GM19372 (cell line): ENCODE measurements around the gene RIMBP2.
"Not testable (repeated sequence)": the region's sequence is repeated elsewhere in the genome, so short reads cannot be mapped to it uniquely, and the experiment has no call there.

Experiments used
- ATAC-seq: cut with Tn5 transposase; IDR thresholded peaks from one replicate; pipeline ENCODE4 v1.9.1; 2021; ENCODE audit warnings: mild to moderate bottlenecking, low read depth, moderate library complexity; ENCODE audit not compliant: unreplicated experiment

RIMBP2 gene

DNA sequence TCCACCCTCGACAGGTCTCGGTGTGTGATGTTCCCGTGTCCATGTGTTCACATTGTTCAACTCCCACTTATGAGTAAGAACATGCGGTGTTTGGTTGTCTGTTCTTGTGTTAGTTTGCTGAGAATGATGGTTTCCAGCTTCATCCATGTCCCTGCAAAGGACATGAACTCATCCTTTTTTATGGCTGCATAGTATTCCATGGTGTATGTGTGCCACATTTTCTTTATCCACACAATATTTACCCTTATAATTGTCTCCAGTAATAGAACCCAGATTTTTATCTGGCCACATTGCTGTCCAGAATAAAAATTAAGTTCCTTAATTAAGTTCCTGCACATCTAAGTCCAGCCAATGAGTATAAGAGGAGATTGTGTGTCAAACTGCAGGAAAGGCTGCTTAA is 22.3 kb upstream of the RIMBP2 start:
- ATAC-seq, result not testable (repeated sequence)

- ATAC-seq, result no peak
Measured at GRCh38 chr12:130737731-130738130, 21.6 kb upstream of the RIMBP2 start.

DNA sequence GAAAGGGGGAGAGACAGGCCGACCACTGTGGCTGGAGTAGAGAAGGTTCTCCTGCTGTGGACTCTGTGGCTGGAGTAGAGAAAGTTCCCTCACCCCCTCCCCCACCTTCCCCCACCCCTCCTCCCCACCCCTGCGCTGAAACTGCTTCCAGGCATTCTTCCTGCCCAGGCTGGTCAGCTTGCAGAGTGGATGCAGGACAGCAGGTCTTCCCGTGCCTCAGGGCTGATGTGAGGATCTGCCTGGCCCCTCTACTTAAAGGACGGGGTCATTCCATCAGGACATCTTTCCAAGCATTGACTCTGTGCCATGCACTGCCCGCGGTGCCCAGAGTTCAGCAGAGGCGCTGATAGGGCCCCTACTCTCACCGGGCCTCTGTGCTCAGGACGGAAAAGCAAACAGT is 13.2 kb upstream of the RIMBP2 start:
- no peak for ATAC-seq

- no peak for ATAC-seq
Measured at GRCh38 chr12:130728158-130729058, 12.3 kb upstream of the RIMBP2 start.

- no peak for ATAC-seq
Measured at GRCh38 chr12:130719263-130719859, 3.3 kb upstream of the RIMBP2 start.

DNA sequence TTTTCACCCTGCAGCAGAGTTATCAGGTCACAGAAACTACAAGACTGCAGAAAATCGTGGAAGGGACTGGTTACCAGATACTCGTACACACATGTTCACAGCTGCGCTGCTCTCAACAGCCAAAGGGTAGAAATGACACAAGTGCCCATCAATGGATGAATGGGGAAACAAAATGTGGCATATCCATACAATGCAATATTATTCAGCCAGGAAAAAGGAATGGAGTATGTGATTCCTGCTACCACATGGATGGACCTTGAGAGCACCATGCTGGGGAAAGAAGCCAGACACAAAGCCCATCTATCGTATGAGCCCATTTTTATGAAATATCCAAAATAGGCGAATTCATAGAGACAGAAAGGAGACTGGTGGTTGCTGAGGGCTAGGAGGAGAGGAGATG is 1.7 kb upstream of the RIMBP2 start:
- no peak for ATAC-seq

- ATAC-seq, result no peak
Measured at GRCh38 chr12:130716969-130717366, 869 bp upstream of the RIMBP2 start.

- ATAC-seq, result no peak
Measured at GRCh38 chr12:130715150-130715997, 725 bp downstream of the RIMBP2 start.

- no peak for ATAC-seq
Measured at GRCh38 chr12:130714591-130715149, 1.4 kb downstream of the RIMBP2 start.

DNA sequence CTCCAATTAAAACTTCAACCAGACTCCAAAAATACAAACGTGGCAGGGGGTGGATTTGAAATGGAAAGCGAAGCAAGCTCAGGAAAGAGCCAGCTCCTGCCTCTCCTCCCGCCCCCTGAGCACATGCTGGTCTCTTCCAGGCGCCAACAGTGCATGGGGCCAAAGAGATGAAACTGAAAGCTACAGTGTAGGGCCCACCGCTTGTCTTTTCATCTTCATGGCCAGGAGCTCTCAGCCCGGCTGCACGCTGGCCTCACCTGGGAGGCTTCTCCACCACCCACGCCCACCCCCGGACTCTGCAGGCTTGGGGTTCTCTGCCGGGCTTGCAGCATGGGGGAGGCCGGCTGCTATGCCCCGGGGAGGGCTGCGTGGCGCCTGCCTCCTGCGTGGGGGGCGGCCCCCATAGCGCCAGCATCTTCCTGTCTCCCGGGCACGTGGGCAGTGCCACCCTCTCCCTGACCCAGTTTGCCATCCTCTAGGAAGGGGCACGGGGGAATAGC is 2.0 kb downstream of the RIMBP2 start:
- ATAC-seq, result no peak

DNA sequence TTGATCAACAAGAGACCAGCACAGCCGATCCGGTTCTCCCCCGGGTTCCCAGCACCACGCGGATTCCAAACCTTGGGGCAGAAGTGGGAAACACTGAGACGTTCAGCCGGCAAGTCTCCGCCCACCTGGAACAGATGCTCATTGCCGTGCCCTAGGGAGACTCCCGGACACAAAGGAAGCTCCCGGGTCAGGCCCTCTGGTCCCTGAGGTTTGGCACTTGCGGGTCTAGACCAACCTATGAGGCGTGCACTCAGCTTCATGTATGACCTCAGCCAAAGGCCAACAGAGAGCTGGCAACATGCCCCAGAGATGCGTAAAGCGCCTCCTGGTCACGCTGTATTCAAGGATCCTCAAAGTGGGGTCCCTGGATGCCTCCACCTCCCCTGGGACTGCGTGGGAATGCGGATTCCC is 2.5 kb downstream of the RIMBP2 start:
- no peak for ATAC-seq

GRCh38 chr12:130712346-130713065 is 3.6 kb downstream of the RIMBP2 start:
- ATAC-seq, result no peak

- ATAC-seq, result no peak
Measured at GRCh38 chr12:130711756-130712155, 4.3 kb downstream of the RIMBP2 start.

DNA sequence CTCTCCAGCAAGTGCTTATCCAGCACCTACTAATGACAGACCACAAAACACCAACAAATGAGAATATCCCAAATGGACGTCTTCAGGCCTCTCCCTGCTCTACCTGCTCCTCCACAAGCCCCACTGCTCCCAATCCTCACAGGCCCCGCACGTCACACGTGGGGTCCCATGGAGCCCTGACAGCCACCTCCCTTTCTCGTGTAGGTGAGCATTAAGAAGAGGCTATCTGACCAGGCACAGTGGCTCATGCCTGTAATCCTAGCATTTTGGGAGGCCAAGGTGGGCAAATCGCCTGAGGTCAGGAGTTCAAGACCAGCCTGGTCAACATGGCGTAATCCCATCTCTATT is 5.4 kb downstream of the RIMBP2 start:
- no peak for ATAC-seq

DNA sequence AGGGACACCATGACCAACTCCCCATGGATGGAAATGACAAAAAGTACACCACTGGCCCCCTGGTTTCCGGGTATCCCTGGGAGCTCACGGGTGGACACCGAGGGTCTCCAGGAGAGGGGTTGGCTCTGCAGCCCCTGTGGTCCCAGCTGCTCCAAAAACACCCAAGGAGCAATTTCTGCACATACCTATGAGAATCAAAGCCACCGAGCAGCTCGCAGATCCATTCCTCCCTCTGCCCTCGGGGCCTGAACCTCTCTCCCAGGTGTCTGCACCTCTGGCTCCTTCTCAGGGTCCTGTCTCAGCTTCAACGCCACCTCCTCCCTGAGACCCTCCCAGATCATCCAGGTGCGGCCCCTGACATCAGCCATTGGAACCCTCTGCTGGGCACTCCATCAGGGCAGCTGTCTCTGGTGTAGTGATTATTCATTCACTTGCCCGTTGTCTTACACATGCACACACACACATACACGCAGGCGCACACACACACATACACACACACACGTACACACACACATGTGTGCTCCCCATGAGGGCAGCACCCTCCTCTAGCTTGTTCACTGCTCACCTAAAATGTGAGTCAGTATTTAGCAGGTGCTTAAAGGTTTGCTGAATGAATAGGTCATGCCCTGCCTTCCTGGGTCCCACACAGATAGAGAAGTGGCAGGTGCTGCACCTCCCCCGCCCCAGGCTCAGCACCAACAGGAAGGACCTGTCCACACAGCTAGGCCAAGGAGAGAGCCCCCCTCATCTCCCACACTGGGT is 5.9 kb downstream of the RIMBP2 start:
- no peak for ATAC-seq

GRCh38 chr12:130709151-130709970 is 6.7 kb downstream of the RIMBP2 start:
- ATAC-seq, result no peak

DNA sequence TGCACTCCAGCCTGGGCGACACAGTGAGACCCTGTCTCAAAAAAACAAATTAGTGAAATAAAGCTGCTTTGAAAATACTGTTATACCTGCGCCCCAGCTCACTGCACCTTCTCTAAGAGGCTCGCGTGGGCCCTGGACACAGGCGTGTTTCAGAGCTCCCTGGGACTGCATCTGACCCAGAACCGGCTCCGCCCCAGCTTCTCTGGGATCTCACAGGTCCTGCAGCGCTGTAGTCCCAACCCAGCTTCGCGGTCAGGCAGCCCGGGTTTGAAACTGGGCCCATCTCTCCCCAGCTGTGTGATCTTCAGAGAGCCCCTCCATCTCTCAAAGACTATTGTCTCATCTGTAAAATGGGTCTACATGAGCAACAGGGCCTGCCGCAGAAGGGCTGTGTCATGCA is 7.5 kb downstream of the RIMBP2 start:
- ATAC-seq, result no peak

DNA sequence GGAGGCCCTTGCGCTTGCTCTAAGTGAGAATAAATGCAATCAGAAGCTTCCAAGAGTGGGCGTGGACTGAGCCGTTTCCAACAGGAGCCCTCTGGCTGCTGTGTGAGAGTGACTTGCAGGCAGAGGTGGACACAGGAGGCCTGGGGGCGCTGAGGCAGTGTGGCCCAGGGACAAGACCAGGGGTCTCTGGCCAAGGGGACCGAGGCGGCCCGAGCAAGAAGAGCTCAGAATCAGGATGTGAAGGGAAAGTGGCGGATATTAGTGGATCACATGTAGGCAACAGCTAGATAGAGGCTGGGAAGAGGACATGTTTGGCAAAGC is 8.6 kb downstream of the RIMBP2 start:
- no peak for ATAC-seq
